Smooth muscle cell (in vitro differentiated cells): Measurements from ENCODE around the gene HBS1L. TPM values are rescaled to one million over a fixed set of nuclear protein-coding genes. Genes with fewer than 3 reads are reported as not detected.

Source experiments
- DNase-seq: peaks from one replicate; lab custom pipeline; 2025; ENCODE audit not compliant: unreplicated experiment; lab: John Stamatoyannopoulos, UW
- H2AFZ ChIP-seq: fragments of 200-600 bp; sonication (generic); 2 replicates; pipeline ENCODE4 v1.6.0; 2016; ENCODE audit warnings: antibody characterized with exemption, low read depth, mild to moderate bottlenecking
- H3F3A ChIP-seq: fragments of 200-600 bp; sonication (generic); 2 replicates; pipeline ENCODE4 v1.6.0; 2017; ENCODE audit warnings: antibody characterized with exemption, low read depth
- H3K27ac ChIP-seq: fragments of 200-600 bp; sonication (generic); 2 replicates; pipeline ENCODE4 v1.5.1; 2016; ENCODE audit warnings: low read depth, mild to moderate bottlenecking
- H3K27me3 ChIP-seq: fragments of 200-600 bp; sonication (generic); 2 replicates; pipeline ENCODE4 v1.6.1; 2016; ENCODE audit warnings: low read depth, mild to moderate bottlenecking
- H3K36me3 ChIP-seq: fragments of 200-600 bp; sonication (generic); 2 replicates; pipeline ENCODE4 v1.5.1; 2016; ENCODE audit warnings: low read depth
- H3K4me1 ChIP-seq: fragments of 200-600 bp; sonication (generic); 2 replicates; pipeline ENCODE4 v1.5.1; 2016; ENCODE audit warnings: low read depth
- H3K4me2 ChIP-seq: fragments of 200-600 bp; sonication (generic); 2 replicates; pipeline ENCODE4 v1.6.0; 2016; ENCODE audit warnings: mild to moderate bottlenecking
- H3K4me3 ChIP-seq: fragments of 200-600 bp; sonication (generic); 2 replicates; pipeline ENCODE4 v1.5.1; 2016; ENCODE audit warnings: mild to moderate bottlenecking
- H3K79me2 ChIP-seq: fragments of 200-600 bp; sonication (generic); 2 replicates; pipeline ENCODE4 v1.6.0; 2016; ENCODE audit warnings: low read depth, mild to moderate bottlenecking
- H3K9ac ChIP-seq: fragments of 200-600 bp; sonication (generic); 2 replicates; pipeline ENCODE4 v1.6.0; 2016; ENCODE audit warnings: low read depth
- H3K9me3 ChIP-seq: fragments of 200-600 bp; sonication (generic); replicated peaks from 2 replicates; pipeline ENCODE4 v1.5.1; 2016; ENCODE audit warnings: low read depth
- H4K20me1 ChIP-seq: fragments of 200-600 bp; sonication (generic); 2 replicates; pipeline ENCODE4 v1.6.0; 2016; ENCODE audit warnings: low read depth
- WGBS: methylation state at CpG from one replicate; pipeline ENCODE4 v1.1.7; 2016; ENCODE audit warnings: low lambda C conversion rate; 5-methylcytosine and 5-hydroxymethylcytosine counted together
- polyA plus RNA-seq: library from polyadenylated mRNA; unstranded; fragments of >200 nt; fragmentation: Nextera tagmentation; extraction: Ambion mirVana; gene quantifications from 2 replicates; pipeline ENCODE4 v1.2.1, GENCODE V29; 2016
- total RNA-seq: library from RNA; depleted of rRNA; stranded (reverse); fragments of >200 nt; gene quantifications from 2 replicates; pipeline ENCODE4 v1.2.3, GENCODE V29; 2014
- TF ChIP-seq, protein P1 (sequence below): fragments of 200-600 bp; sonication (generic); IDR thresholded peaks from 2 replicates; pipeline ENCODE4 v1.5.1; 2017; ENCODE audit warnings: borderline replicate concordance, mild to moderate bottlenecking, antibody characterized with exemption; ENCODE audit not compliant: insufficient read depth, poor library complexity, severe bottlenecking

HBS1L gene
- total and polyA plus RNA-seq, 2 experiments from 2014 or later: 64.3 to 84.8 TPM

DNA sequence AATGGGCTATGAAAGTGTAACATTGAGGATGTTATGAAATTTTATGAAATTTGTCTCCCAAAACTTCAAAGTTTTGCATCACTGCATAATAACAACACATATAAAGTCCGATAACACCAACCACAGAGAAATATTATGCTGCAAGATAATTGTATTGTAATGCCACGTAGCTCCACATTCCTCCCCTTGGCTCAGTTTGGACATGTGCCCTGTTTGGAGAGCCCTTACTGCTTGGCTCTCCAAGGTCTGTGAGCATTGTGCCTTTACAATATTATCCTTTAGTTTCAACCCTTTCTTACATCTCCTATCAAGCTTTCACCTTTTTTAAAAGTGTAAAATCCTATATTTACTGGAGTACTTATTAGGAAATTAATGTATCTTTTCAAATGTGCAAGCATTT is 10.8 kb downstream of the HBS1L start:
- H3K27me3 ChIP-seq: no peaks in the 10 kb centered on the region
- peaks cover 81% of the 10 kb centered on the region for H3K79me2 ChIP-seq
- no peak overlapping the region for H3K27ac ChIP-seq
- H3K9ac ChIP-seq: no peak overlapping the region
- DNase-seq: no peak
- H3K4me2 ChIP-seq: no peak overlapping the region
- no peak overlapping the region for H2AFZ ChIP-seq
- 96% methylated on average over 2 of the region's 2 CpGs for WGBS
- H3K9me3 ChIP-seq: no peaks in the 10 kb centered on the region
- H3K4me1 ChIP-seq: no peaks in the 10 kb centered on the region
- H3K4me3 ChIP-seq: no peak overlapping the region
- no peaks in the 10 kb centered on the region for H3F3A ChIP-seq
- TF ChIP-seq, protein P1, sequence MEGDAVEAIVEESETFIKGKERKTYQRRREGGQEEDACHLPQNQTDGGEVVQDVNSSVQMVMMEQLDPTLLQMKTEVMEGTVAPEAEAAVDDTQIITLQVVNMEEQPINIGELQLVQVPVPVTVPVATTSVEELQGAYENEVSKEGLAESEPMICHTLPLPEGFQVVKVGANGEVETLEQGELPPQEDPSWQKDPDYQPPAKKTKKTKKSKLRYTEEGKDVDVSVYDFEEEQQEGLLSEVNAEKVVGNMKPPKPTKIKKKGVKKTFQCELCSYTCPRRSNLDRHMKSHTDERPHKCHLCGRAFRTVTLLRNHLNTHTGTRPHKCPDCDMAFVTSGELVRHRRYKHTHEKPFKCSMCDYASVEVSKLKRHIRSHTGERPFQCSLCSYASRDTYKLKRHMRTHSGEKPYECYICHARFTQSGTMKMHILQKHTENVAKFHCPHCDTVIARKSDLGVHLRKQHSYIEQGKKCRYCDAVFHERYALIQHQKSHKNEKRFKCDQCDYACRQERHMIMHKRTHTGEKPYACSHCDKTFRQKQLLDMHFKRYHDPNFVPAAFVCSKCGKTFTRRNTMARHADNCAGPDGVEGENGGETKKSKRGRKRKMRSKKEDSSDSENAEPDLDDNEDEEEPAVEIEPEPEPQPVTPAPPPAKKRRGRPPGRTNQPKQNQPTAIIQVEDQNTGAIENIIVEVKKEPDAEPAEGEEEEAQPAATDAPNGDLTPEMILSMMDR: no peak
- H4K20me1 ChIP-seq: peaks cover 95% of the 10 kb centered on the region
- peaks cover 3% of the 10 kb centered on the region for H3K36me3 ChIP-seq

- Histone ChIP-seq H3K79me2 (peaks cover 76% of the 10 kb centered on the region), H3K27ac (no peak overlapping the region), H3K36me3 (peaks cover 3% of the 10 kb centered on the region), H3K4me3 (no peak overlapping the region), H4K20me1 (peaks cover 94% of the 10 kb centered on the region), H2AFZ (no peak overlapping the region), H3K4me2 (no peak overlapping the region), H3K9me3 (no peaks in the 10 kb centered on the region), H3K27me3 (no peaks in the 10 kb centered on the region), H3K9ac (no peak overlapping the region), H3F3A (no peaks in the 10 kb centered on the region), H3K4me1 (no peaks in the 10 kb centered on the region)
- 91% methylated on average over 3 of the region's 3 CpGs for WGBS
- DNase-seq: no peak
- TF ChIP-seq, protein P1: no peak
Observed at GRCh38 chr6:135043364-135043763, 11.3 kb downstream of the HBS1L start.

DNA sequence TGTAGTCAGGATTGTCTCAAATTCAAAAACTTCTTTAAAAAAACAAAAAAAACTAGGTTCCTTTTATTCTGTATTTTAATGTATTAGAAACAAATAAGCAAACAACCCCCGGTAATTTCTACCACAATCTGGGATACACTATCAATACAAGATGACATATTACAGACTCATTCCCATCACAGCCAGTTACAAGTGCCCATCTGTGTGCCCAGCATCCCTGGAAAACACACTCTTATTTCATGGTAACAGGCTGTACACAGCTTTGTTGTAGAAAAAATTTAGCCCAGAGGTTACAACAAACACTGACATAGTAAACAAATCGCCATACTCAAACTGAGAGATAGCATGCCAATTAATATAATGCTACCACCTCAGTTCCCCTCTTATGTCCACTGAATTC is 16.3 kb downstream of the HBS1L start:
- Histone ChIP-seq H3K4me3 (no peak overlapping the region), H3K4me2 (no peak overlapping the region), H3K79me2 (peaks cover 42% of the 10 kb centered on the region), H3F3A (no peaks in the 10 kb centered on the region), H3K27me3 (no peaks in the 10 kb centered on the region), H2AFZ (no peak overlapping the region), H3K9ac (no peak overlapping the region), H4K20me1 (peaks cover 74% of the 10 kb centered on the region), H3K36me3 (peaks cover 24% of the 10 kb centered on the region), H3K27ac (no peak overlapping the region), H3K4me1 (no peaks in the 10 kb centered on the region), H3K9me3 (no peaks in the 10 kb centered on the region)
- 95% methylated on average over 2 of the region's 2 CpGs for WGBS
- no peak for DNase-seq
- TF ChIP-seq, protein P1: no peak

GRCh38 chr6:135037541-135037940 is 17.1 kb downstream of the HBS1L start:
- Histone ChIP-seq H3K4me2 (no peak overlapping the region), H3K27me3 (no peaks in the 10 kb centered on the region), H3K27ac (no peak overlapping the region), H3K9me3 (no peaks in the 10 kb centered on the region), H3F3A (no peaks in the 10 kb centered on the region), H3K36me3 (peaks cover 24% of the 10 kb centered on the region), H4K20me1 (peaks cover 74% of the 10 kb centered on the region), H3K4me3 (no peak overlapping the region), H3K4me1 (no peaks in the 10 kb centered on the region), H3K9ac (no peak overlapping the region), H3K79me2 (peaks cover 41% of the 10 kb centered on the region), H2AFZ (no peak overlapping the region)
- WGBS: 90% methylated on average over 4 of the region's 4 CpGs
- TF ChIP-seq, protein P1: no peak
- no peak for DNase-seq
